Measurements from ENCODE around the gene FOXR2. TPM values are rescaled to one million over a fixed set of nuclear protein-coding genes. Genes with fewer than 3 reads are reported as not detected.

Gene FOXR2
- polyA plus RNA-seq, 1 experiment = not detected

DNA sequence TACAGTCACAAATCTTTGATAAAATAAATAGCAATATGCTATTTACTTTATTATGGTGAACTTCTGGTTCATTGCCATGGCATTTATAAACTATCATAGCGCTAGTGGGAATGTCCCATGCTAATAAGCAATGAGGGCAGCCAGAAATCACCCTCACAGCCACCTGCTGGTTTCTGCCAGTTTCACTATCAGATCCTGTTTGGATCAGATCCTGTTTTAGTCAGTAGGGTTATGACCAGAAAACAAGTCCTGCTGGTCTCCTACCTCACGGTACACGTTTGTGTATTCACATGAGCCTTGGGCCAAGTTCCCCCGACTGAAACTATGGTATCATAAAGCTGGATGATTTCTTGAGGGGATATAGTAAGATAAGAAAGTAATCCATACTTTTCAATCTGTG lies 17.7 kb downstream of the FOXR2 start:
- no peaks in the 10 kb centered on the region for H3K9me3 ChIP-seq (ENCODE audit: control insufficient read depth, insufficient read depth, low read length)
- CTCF ChIA-PET = no interaction called here

DNA sequence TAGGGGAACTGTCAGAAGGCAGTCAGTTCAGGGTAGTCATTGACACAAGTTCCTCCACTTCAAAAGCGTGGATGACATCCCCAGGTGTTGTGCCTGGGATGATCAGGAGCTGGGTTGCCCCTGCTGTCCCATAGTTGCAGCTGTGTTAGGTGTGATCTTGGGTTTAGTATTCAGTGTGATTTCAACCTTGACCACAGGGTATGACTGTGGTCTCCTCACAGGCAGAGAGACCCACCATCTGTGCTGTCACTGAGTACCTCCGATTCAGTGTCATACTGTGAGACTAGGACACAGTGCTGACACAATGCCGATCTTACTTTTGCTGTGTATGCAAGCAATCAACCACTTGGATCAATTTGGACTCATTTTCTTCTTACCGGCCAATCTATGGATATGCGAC lies 25.2 kb downstream of the FOXR2 start:
- Histone ChIP-seq H3K27me3 (ENCODE audit: control insufficient read depth, insufficient read depth, low read length) (no peaks in the 10 kb centered on the region), H3K9me3 (ENCODE audit: control insufficient read depth, insufficient read depth, low read length) (no peaks in the 10 kb centered on the region), H3K4me3 (ENCODE audit: low read depth, low read length) (no peak overlapping the region), H3K27ac (ENCODE audit: low read depth, low read length) (no peak overlapping the region)
- DNase-seq (ENCODE audit: low read depth, low spot score) = no peak
- ChIA-PET POLR2A (no interaction called here), CTCF (interaction anchor here (0.5 kb wide), 1 partner anchor 353 kb away, joined by 3 read pairs; no protein-coding TSS in a partner anchor)
- TF ChIP-seq, protein P1, sequence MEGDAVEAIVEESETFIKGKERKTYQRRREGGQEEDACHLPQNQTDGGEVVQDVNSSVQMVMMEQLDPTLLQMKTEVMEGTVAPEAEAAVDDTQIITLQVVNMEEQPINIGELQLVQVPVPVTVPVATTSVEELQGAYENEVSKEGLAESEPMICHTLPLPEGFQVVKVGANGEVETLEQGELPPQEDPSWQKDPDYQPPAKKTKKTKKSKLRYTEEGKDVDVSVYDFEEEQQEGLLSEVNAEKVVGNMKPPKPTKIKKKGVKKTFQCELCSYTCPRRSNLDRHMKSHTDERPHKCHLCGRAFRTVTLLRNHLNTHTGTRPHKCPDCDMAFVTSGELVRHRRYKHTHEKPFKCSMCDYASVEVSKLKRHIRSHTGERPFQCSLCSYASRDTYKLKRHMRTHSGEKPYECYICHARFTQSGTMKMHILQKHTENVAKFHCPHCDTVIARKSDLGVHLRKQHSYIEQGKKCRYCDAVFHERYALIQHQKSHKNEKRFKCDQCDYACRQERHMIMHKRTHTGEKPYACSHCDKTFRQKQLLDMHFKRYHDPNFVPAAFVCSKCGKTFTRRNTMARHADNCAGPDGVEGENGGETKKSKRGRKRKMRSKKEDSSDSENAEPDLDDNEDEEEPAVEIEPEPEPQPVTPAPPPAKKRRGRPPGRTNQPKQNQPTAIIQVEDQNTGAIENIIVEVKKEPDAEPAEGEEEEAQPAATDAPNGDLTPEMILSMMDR (IDR thresholded peaks at IDR 0.05; ENCODE audit: low read depth, low read length) = no peak

More for the DNA sequence above, 17.7 kb downstream of the FOXR2 start:
- no peak overlapping the region for H3K27ac ChIP-seq (ENCODE audit: low read depth, low read length)
- POLR2A ChIA-PET = no interaction called here
- H3K27me3 ChIP-seq (ENCODE audit: control insufficient read depth, insufficient read depth, low read length) = no peaks in the 10 kb centered on the region
- TF ChIP-seq, protein P1 (IDR thresholded peaks at IDR 0.05; ENCODE audit: low read depth, low read length) = no peak
- DNase-seq (ENCODE audit: low read depth, low spot score) = no peak
- no peak overlapping the region for H3K4me3 ChIP-seq (ENCODE audit: low read depth, low read length)

DNA sequence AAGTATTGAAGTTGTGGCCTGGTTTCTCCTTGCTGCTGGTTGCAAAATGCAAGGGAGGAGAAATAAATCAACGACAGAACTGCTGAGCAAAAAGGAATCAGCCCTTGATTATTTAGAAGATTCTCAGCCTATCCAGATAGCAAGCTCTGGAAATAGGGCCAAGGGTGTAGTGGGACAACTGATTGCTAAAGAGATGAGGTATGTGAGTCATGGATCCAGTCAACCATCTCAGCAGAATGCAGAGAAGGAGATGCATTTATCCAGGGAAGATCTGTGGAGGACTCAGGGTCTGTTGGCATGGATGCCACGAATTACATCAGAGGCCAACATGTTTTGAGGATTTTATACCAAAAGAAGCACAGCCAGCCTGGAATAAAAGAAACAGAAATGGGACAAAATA lies 36.7 kb downstream of the FOXR2 start:
- DNase-seq (ENCODE audit: low read depth, low spot score) = no peak
- ChIA-PET CTCF (no interaction called here), POLR2A (no interaction called here)
- Histone ChIP-seq H3K9me3 (ENCODE audit: control insufficient read depth, insufficient read depth, low read length) (peaks cover 4% of the 10 kb centered on the region; the same call in 1 of the 2 replicates), H3K4me3 (ENCODE audit: low read depth, low read length) (no peak overlapping the region), H3K27me3 (ENCODE audit: control insufficient read depth, insufficient read depth, low read length) (no peaks in the 10 kb centered on the region), H3K27ac (ENCODE audit: low read depth, low read length) (no peak overlapping the region)
- TF ChIP-seq, protein P1 (IDR thresholded peaks at IDR 0.05; ENCODE audit: low read depth, low read length) = no peak

DNA sequence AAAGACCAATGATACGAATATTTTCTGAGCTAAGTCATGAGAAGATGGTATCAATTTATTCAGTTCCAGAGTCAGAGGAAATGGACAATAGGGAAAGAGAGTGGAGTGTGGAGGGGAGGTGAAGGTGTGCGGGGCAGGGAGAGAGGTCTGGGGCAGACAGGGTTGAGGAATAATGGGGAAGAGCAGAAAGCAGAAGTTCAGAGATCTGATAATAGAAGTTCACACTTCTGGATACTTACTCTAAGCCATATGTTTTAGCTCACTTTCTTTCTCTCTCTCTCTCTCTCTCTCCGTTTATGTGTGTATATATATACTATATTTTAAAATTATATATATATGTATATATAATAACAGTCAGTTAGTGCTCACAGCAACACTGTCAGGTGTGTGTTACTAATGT lies 40.4 kb downstream of the FOXR2 start:
- ChIA-PET POLR2A (no interaction called here), CTCF (no interaction called here)
- Histone ChIP-seq H3K27ac (ENCODE audit: low read depth, low read length) (no peak overlapping the region), H3K9me3 (ENCODE audit: control insufficient read depth, insufficient read depth, low read length) (no peaks in the 10 kb centered on the region), H3K4me3 (ENCODE audit: low read depth, low read length) (no peak overlapping the region), H3K27me3 (ENCODE audit: control insufficient read depth, insufficient read depth, low read length) (no peaks in the 10 kb centered on the region)
- TF ChIP-seq, protein P1 (IDR thresholded peaks at IDR 0.05; ENCODE audit: low read depth, low read length) = no peak
- no peak for DNase-seq (ENCODE audit: low read depth, low spot score)

DNA sequence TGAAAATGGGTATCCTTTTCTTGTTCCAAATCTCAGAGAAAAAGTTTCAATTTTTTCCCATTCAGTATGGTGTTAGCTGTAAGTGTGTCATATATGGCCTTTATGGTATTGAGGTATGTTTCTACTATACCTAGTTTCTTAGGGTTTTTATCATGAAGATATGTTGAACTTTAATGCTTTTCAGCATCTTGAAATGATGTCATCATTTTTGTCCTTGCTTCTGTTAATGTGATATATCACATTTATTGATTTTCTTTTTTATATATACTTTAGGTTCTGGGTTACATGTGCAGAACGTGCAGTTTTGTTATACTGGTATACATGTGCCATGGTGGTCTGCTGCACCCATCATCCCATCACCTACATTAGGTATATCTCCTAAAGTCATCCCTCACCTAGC lies 44.9 kb downstream of the FOXR2 start:
- TF ChIP-seq, protein P1 (IDR thresholded peaks at IDR 0.05; ENCODE audit: low read depth, low read length) = no peak
- H3K27me3 ChIP-seq (ENCODE audit: control insufficient read depth, insufficient read depth, low read length) = no peaks in the 10 kb centered on the region
- H3K4me3 ChIP-seq (ENCODE audit: low read depth, low read length) = no peak overlapping the region
- CTCF ChIA-PET = no interaction called here
- DNase-seq (ENCODE audit: low read depth, low spot score) = no peak
- H3K27ac ChIP-seq (ENCODE audit: low read depth, low read length) = no peak overlapping the region
- POLR2A ChIA-PET = no interaction called here
- no peaks in the 10 kb centered on the region for H3K9me3 ChIP-seq (ENCODE audit: control insufficient read depth, insufficient read depth, low read length)

Small RNA genes within 50 kb of the gene (small RNA-seq; reads per million reads assigned to genes)
- not detected for gene RF00019 (ENCODE audit: insufficient read length, low read depth)

Other genes with a start within 250 kb of the FOXR2 start
- gene MAGEH1, start 171.3 kb upstream of the FOXR2 start, polyA plus RNA-seq (2011; rRNA removed) = 31.5 and 41.9 TPM in 2 replicates
- 0.96 and 1.4 TPM in 2 replicates for gene USP51, start 133.6 kb upstream of the FOXR2 start, polyA plus RNA-seq (2011; rRNA removed)
- gene RRAGB, start 94.3 kb downstream of the FOXR2 start, polyA plus RNA-seq (2011; rRNA removed) = 41.9 and 43.9 TPM in 2 replicates